GM19023 (cell line): ENCODE data around the gene TSKS.

ENCODE experiments used
- ATAC-seq: cut with Tn5 transposase; IDR thresholded peaks from one replicate; pipeline ENCODE4 v1.9.1; 2021; ENCODE audit warnings: mild to moderate bottlenecking, moderate library complexity; ENCODE audit not compliant: unreplicated experiment

TSKS gene

GRCh38 chr19:49795615-49796014, 32.5 kb upstream of the TSKS start:
- ATAC-seq = no peak

- ATAC-seq = no peak
Measured at GRCh38 chr19:49793561-49793840, 30.4 kb upstream of the TSKS start.

GRCh38 chr19:49792829-49793560, 29.9 kb upstream of the TSKS start:
- no peak for ATAC-seq

GRCh38 chr19:49791776-49792445, 28.8 kb upstream of the TSKS start:
- no peak for ATAC-seq

- ATAC-seq = no peak
Measured at GRCh38 chr19:49790866-49791265, 27.8 kb upstream of the TSKS start.

- no peak for ATAC-seq
Measured at GRCh38 chr19:49788857-49789256, 25.8 kb upstream of the TSKS start.

- no peak for ATAC-seq
Measured at GRCh38 chr19:49787746-49788145, 24.6 kb upstream of the TSKS start.

GRCh38 chr19:49786376-49786820, 23.3 kb upstream of the TSKS start:
- no peak for ATAC-seq

GRCh38 chr19:49782515-49782914, 19.4 kb upstream of the TSKS start:
- ATAC-seq = no peak

- no peak for ATAC-seq
Measured at GRCh38 chr19:49781394-49781793, 18.3 kb upstream of the TSKS start.

- no peak for ATAC-seq
Measured at GRCh38 chr19:49780861-49781260, 17.8 kb upstream of the TSKS start.

GRCh38 chr19:49779731-49780555, 16.8 kb upstream of the TSKS start:
- ATAC-seq = no peak

- no peak for ATAC-seq
Measured at GRCh38 chr19:49776371-49776764, 13.3 kb upstream of the TSKS start.

- ATAC-seq = no peak
Measured at GRCh38 chr19:49775742-49776370, 12.8 kb upstream of the TSKS start.

GRCh38 chr19:49774969-49775368, 11.9 kb upstream of the TSKS start:
- ATAC-seq = no peak

GRCh38 chr19:49773663-49774350, 10.7 kb upstream of the TSKS start:
- ATAC-seq = no peak

- no peak for ATAC-seq
Measured at GRCh38 chr19:49772850-49773432, 9.8 kb upstream of the TSKS start.

GRCh38 chr19:49771674-49772139, 8.6 kb upstream of the TSKS start:
- ATAC-seq = no peak

- no peak for ATAC-seq
Measured at GRCh38 chr19:49770529-49770928, 7.4 kb upstream of the TSKS start.

GRCh38 chr19:49767967-49768581, 5.0 kb upstream of the TSKS start:
- no peak for ATAC-seq
